LNCAP (cell line): Measurements from ENCODE around the gene RIMS4.

ENCODE experiments used
- CTCF ChIP-seq: fragments of 450-650 bp; IDR thresholded peaks from 2 replicates; pipeline ENCODE4 v1.5.1; 2017; ENCODE audit warnings: mild to moderate bottlenecking

The RIMS4 gene

DNA sequence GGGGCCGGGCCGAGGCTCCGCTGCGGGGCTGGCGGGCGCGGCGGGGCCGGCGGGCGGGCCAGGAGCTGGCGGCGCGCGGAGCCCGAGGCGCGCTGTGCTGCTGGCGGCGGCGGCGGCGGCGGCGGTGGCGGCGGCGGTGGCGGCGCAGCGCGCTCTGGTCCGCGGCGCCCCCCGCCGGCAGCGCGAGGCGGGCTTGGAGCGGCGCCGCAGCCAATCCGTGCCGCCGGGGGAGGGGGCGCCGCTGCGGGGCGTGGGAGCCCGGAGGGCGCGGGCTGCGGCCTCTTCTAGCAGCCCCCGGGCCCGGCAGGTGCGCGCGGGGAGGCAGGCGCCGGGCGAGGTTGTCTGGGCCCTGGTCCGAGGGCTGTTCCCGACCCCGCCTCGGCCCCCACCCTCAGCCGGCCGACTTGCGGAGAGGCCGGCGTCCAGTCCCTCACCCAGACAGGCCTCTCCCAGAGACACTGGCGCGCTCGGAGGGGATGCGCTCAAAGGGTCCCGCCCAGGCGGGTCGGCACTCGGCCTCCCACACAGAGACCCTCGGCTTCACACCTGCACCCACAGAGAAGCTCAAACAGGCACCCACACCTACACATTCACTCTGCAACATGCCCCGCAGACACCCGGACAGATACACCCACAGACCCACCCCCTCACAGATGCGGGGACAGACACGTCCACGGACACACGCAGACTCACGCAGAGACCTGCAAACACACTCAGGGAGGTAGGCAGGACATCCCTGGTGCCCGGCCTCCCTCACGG, at the start of gene RIMS4:
RIMS4 (minus strand) TSS at position 156 of the 759 bp plus-strand sequence. CDS start 275 bp downstream, outside the sequence.
- no peak for TF ChIP-seq CTCF

DNA sequence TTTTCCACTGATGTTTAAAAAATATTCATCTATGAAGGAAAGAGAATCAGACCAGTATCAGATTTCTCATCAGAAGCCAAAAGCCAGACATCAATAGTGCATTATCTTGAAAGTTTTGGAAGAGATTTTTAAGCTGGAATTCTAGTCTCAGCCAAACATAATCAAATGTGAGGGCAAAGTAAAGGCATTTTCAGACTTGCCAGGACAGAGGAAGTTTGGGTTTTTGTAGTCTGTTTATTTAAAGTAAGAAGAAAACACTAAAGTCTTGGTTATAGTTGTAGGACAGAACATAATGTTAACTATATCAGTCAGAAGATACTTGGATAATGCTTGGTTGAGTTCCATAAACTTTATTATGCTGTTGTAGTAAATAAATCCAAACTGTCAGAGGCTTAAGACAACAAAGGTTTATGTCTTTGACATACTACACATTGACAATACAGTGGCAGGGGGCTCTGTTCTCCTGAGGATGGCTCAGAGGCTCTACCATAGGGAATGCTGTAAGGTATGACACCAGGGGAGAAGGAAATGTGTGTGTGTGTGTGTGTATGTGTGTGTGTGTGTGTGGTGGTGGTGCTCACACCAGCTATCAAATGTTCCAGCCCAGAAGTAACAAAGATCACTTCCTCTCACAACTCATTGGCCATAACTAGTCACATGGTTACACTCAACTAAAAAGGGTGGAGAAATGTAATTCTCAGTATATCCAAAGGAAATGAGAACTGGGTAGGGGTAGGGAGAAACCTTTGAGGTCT, 48.4 kb upstream of the RIMS4 start:
- no peak for TF ChIP-seq CTCF

- TF ChIP-seq CTCF = no peak
These were observed 46.6 kb upstream of the RIMS4 start for GRCh38 chr20:44856856-44857448.

GRCh38 chr20:44856442-44856841, 46.1 kb upstream of the RIMS4 start:
- TF ChIP-seq CTCF = no peak

- peak; percentile 41; the same call in 1 of the 2 replicates for TF ChIP-seq CTCF
These were observed 41.2 kb upstream of the RIMS4 start for GRCh38 chr20:44851545-44851944.

DNA sequence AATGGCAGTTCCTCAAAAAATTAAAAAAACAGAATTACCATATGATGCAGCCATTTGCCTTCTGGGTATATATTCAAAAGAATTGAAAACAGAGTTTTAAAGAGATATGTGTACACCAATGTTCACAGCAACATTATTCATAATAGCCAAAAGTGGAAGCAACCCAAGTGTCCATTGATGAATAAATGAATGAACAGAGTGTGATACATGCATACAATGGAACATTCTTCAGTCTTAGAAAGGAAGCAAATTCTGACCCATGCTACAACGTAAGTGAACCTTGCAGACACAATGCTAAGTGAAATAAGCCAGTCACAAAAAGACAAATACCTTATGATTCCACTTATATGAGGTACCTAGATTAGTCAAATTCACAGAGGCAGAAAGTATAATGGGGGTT, 40.5 kb upstream of the RIMS4 start:
- no peak for TF ChIP-seq CTCF

- TF ChIP-seq CTCF = no peak
These were observed 39.9 kb upstream of the RIMS4 start for GRCh38 chr20:44850272-44850671.
